ENCODE data around the gene CCDC68.

DNA sequence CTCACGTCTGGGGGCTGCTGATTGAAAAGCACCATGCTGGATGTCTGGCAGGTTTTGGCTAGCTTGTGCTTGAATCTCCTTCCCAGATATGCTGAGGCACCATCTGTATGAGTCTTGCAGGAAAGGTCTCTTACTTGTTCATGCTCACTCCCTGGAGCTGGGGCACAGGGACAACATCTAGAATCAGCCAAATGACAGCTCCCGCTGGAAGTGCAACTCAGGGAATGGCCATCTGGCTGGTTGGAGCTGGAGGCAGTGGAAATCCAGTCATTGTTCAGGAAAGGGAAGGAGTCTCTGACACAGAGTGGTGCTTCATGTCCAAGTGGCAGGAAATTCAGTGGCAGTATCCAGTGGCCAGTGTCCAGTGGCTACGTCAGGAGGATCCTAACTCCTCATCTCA lies 9.7 kb downstream of the CCDC68 start:
- TF ChIP-seq EZH2phosphoT487 (IDR thresholded peaks at IDR 0.05; ENCODE audit: insufficient read depth, low read depth) (no peak), EZH2 (IDR thresholded peaks at IDR 0.05; ENCODE audit: insufficient read depth, poor library complexity, severe bottlenecking) (no peak)

All from GM23248 (cell line).